DMS53 (cell line): ENCODE measurements around the gene PNLIP.

Experiments used
- DNase-seq: peaks from one replicate; lab custom pipeline; 2025; lab: John Stamatoyannopoulos, UW

PNLIP gene

DNA sequence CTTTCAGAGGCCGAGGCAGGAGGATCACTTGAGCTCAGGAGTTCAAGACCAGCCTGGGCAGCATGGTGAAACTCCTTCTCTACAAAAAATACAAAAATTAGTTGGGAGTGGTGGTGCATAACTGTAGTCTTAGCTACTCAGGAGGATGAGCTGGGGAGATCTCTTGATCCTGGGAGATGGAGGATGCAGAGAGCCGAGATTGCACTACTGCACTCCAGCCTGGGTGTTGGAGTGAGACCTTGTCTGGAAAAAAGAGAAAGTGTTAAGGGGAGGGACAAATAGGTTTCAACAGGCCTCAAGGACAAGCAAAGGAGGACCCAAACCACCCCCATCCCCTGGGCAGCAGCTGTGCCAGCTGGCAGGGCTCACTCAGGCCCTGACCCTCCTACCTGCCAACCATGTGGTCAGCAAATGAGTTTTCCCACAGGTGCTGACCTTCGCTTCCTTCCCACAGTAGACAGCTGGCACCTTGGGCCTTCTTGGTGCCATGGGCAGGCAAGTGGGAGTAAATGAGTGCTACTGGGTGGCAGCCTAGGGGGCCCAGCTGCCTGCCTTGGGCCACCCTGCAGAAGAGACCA is 69.6 kb downstream of the PNLIP start:
- DNase-seq: no peak
